VCaP (cell line): ENCODE data around the gene MTHFD2L.

Source experiments
- H3K27ac ChIP-seq: fragments of 450-650 bp; 2 replicates; pipeline ENCODE4 v1.5.1; 2017
- CTCF ChIP-seq: fragments of 450-650 bp; conservative IDR thresholded peaks from 2 replicates; pipeline ENCODE4 v1.5.1; 2017; ENCODE audit warnings: mild to moderate bottlenecking, moderate library complexity

MTHFD2L gene

GRCh38 chr4:74111990-74112389 is 45.9 kb upstream of the MTHFD2L start:
- H3K27ac ChIP-seq, result no peak overlapping the region

GRCh38 chr4:74112399-74113105 is 45.4 kb upstream of the MTHFD2L start:
- no peak for TF ChIP-seq CTCF
- no peak overlapping the region for H3K27ac ChIP-seq

More at GRCh38 chr4:74111990-74112389, 45.9 kb upstream of the MTHFD2L start:
- no peak for TF ChIP-seq CTCF

- no peak for TF ChIP-seq CTCF
These were observed 43.7 kb upstream of the MTHFD2L start for GRCh38 chr4:74114234-74114633.

GRCh38 chr4:74117024-74117534 is 40.8 kb upstream of the MTHFD2L start:
- no peak for TF ChIP-seq CTCF
- H3K27ac ChIP-seq, result no peak overlapping the region

More at GRCh38 chr4:74114234-74114633, 43.7 kb upstream of the MTHFD2L start:
- H3K27ac ChIP-seq, result no peak overlapping the region

GRCh38 chr4:74118600-74119338 is 39.1 kb upstream of the MTHFD2L start:
- H3K27ac ChIP-seq, result no peak overlapping the region
- TF ChIP-seq CTCF, result no peak

- no peak overlapping the region for H3K27ac ChIP-seq
- TF ChIP-seq CTCF, result no peak
These were observed 37.8 kb upstream of the MTHFD2L start for GRCh38 chr4:74120086-74120485.
